ENCODE results near the gene HIPK2.

DNA sequence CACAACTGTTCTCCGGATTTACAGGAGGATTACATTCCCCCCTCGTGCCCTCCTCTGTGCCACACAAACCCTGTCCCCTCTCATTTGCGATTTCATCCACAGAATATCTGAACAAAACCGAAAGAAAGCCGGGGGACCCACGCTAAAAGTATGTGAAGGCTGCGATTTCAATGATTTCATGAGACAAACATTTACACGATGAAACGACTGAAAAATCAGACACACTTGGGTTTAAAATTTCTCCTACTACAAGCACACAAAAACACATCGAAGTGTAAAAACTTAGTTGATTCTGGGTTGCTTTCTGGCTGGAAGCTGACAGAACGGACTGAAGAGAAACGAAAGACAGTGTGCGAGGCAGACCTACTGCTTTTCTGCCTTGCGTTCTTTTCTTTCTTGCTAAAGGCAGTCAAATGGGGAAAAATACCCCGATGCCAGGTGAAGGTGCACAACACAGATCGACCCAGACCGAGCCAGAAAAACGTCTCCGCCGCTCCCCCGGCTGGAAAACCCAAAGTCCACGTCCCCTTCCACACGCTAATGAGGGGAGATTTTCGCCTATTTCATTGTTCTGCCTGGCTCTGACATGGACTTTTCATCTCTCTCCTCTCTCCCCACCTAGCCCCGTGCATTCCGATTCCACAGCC, 1.2 kb downstream of the HIPK2 start:
- TF ChIP-seq, protein P1, sequence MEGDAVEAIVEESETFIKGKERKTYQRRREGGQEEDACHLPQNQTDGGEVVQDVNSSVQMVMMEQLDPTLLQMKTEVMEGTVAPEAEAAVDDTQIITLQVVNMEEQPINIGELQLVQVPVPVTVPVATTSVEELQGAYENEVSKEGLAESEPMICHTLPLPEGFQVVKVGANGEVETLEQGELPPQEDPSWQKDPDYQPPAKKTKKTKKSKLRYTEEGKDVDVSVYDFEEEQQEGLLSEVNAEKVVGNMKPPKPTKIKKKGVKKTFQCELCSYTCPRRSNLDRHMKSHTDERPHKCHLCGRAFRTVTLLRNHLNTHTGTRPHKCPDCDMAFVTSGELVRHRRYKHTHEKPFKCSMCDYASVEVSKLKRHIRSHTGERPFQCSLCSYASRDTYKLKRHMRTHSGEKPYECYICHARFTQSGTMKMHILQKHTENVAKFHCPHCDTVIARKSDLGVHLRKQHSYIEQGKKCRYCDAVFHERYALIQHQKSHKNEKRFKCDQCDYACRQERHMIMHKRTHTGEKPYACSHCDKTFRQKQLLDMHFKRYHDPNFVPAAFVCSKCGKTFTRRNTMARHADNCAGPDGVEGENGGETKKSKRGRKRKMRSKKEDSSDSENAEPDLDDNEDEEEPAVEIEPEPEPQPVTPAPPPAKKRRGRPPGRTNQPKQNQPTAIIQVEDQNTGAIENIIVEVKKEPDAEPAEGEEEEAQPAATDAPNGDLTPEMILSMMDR (conservative IDR thresholded peaks at IDR 0.05 in 1 of 2, IDR thresholded peaks at IDR 0.05 in 1 of 2; ENCODE audit: extremely low read depth in 1 of 2, insufficient read depth in 1 of 2, low read depth in 1 of 2, low read length in 2 of 2) = no peak
- no peak for TF ChIP-seq EZH2 (IDR thresholded peaks at IDR 0.05; ENCODE audit: borderline replicate concordance, low read length)
